Psoas muscle (tissue), 8 donors: ENCODE data around the gene FKBP3. TPM values are rescaled to one million over a fixed set of nuclear protein-coding genes. Genes with fewer than 3 reads are reported as not detected.

Source experiments
- ATAC-seq, 4 donors: fragments of 200-7000 bp; cut with Tn5 transposase; one replicate each; pipeline ENCODE4 v1.9.1; 2020; ENCODE audit warnings: moderate library complexity in 3 of 4, mild to moderate bottlenecking in 2 of 4
- DNase-seq, 2 donors: peaks; one replicate each; pipeline ENCODE4 v3.0.0-alpha.2; 2020
- H3K27ac ChIP-seq: fragments of 200-600 bp; one replicate; pipeline ENCODE4 v1.8.0; 2022
- H3K27me3 ChIP-seq, 3 donors: fragments of 200-600 bp in 1 of 3; one replicate each; pipeline versions ENCODE4 v1.6.1 to v1.8.0; 2013 to 2022; ENCODE audit warnings: low read length in 2 of 3, mild to moderate bottlenecking in 2 of 3, moderate library complexity in 1 of 3; ENCODE audit not compliant: insufficient read depth in 3 of 3
- H3K36me3 ChIP-seq, 2 donors: fragments of 200-600 bp in 1 of 2; one replicate each; pipeline versions ENCODE4 v1.6.1 to v1.8.0; 2013 to 2022; ENCODE audit warnings: low read depth in 1 of 2, mild to moderate bottlenecking in 1 of 2, moderate library complexity in 1 of 2; ENCODE audit not compliant: insufficient read depth in 1 of 2
- H3K4me1 ChIP-seq: fragments of 200-600 bp; one replicate; pipeline ENCODE4 v1.8.0; 2022
- H3K4me3 ChIP-seq: fragments of 200-600 bp; one replicate; pipeline ENCODE4 v1.8.0; 2022; ENCODE audit warnings: mild to moderate bottlenecking
- H3K9me3 ChIP-seq: fragments of 200-600 bp; one replicate; pipeline ENCODE4 v1.8.0; 2022
- CTCF ChIP-seq: fragments of 200-600 bp; IDR thresholded peaks from one replicate; pipeline ENCODE4 v1.8.0; 2022; ENCODE audit warnings: antibody characterized with exemption
- WGBS, 3 donors: extraction: QIAGEN DNeasy Blood & Tissue Kit; methylation state at CpG; one replicate each; pipeline versions ENCODE4 v1.1.6 to v1.1.7; 2013; 5-methylcytosine and 5-hydroxymethylcytosine counted together
- intact Hi-C, 2 donors: fragments of 100-400 bp; cut with DNase I; formaldehyde crosslinking; loops; one replicate each; pipeline versions ENCODE4 v1.11.0 to v1.14.2; 2022
- polyA plus RNA-seq, 3 donors: library from polyadenylated mRNA; stranded (reverse); fragments of 200-250 nt; gene quantifications; one replicate each; pipeline ENCODE4 v1.2.3, GENCODE V29; 2013
- total RNA-seq, 4 donors: library from RNA; stranded (reverse); fragmentation: NEBNext Ultra II Directional in 2 of 4; extraction: Animal tissue kit (Norgen Biotek cat#: 25700) in 2 of 4; gene quantifications; one replicate each; pipeline versions ENCODE4 v1.2.1 to v1.2.4, GENCODE V29; 2021 to 2023
- donor health status: healthy with polysubstance abuse.
- donor health status: DM: no; HTN: no; CAD: no; lungs with moderate emphysema.
- donor health status: Bipolar disorder and iron deficiency.
- donor health status: healthy.
- donor health status: DM: yes; HTN: yes; CAD: no.
- donor health status: DM: no; HTN: no; CAD: no.
- donor health status: DM: no; HTN: no; CAD: no.
- donor health status: DM: yes; HTN: yes; CAD: no.

Gene FKBP3
- total and polyA plus RNA-seq, 7 donors, result 132 to 346 (median 197) TPM

GRCh38 chr14:45169906-45170305 is 35.6 kb upstream of the FKBP3 start:
- Histone ChIP-seq H3K9me3 (no peaks in the 10 kb centered on the region), H3K27me3 (no peaks in the 10 kb centered on the region), H3K4me1 (no peaks in the 10 kb centered on the region), H3K4me3 (no peak overlapping the region), H3K27ac (no peak overlapping the region), H3K36me3 (peaks cover 0 to 34% of the 10 kb centered on the region in 2 donors)
- DNase-seq (no peak), ATAC-seq (no peak)
- TF ChIP-seq CTCF, result no peak
- intact Hi-C loops, result no loop called here

GRCh38 chr14:45156067-45156466 is 21.8 kb upstream of the FKBP3 start:
- Histone ChIP-seq H3K27ac (no peak overlapping the region), H3K4me3 (no peak overlapping the region), H3K36me3 (no peaks in the 10 kb centered on the region), H3K27me3 (no peaks in the 10 kb centered on the region), H3K4me1 (no peaks in the 10 kb centered on the region), H3K9me3 (no peaks in the 10 kb centered on the region)
- no peak for TF ChIP-seq CTCF
- intact Hi-C loops, result no loop called here
- DNase-seq, result no peak
- no peak for ATAC-seq

GRCh38 chr14:45150386-45150890 is 16.2 kb upstream of the FKBP3 start:
- H3K27ac ChIP-seq, result no peak overlapping the region
- H3K9me3 ChIP-seq, result no peaks in the 10 kb centered on the region
- intact Hi-C loops, result no loop called here
- 97 to 98% (median 97%) methylated on average over 4 of the region's 4 CpGs for WGBS, 3 donors
- H3K4me3 ChIP-seq, result no peak overlapping the region
- no peaks in the 10 kb centered on the region for H3K36me3 ChIP-seq
- no peak for ATAC-seq
- H3K4me1 ChIP-seq, result no peaks in the 10 kb centered on the region
- TF ChIP-seq CTCF, result no peak
- no peak for DNase-seq
- H3K27me3 ChIP-seq, result no peaks in the 10 kb centered on the region

GRCh38 chr14:45149602-45150001 is 15.3 kb upstream of the FKBP3 start:
- Histone ChIP-seq H3K36me3 (no peaks in the 10 kb centered on the region), H3K27me3 (no peaks in the 10 kb centered on the region), H3K4me1 (no peaks in the 10 kb centered on the region), H3K4me3 (no peak overlapping the region), H3K27ac (no peak overlapping the region), H3K9me3 (no peaks in the 10 kb centered on the region)
- ATAC-seq, result no peak
- no peak for DNase-seq
- intact Hi-C loops, result no loop called here
- 93 to 98% (median 95%) methylated on average over 3 of the region's 3 CpGs for WGBS, 3 donors
- TF ChIP-seq CTCF, result no peak

- no peak for ATAC-seq
- H3K9me3 ChIP-seq, result no peaks in the 10 kb centered on the region
- H3K27me3 ChIP-seq, result no peaks in the 10 kb centered on the region
- no peaks in the 10 kb centered on the region for H3K36me3 ChIP-seq
- no peak for TF ChIP-seq CTCF
- no peak overlapping the region for H3K27ac ChIP-seq
- no peak for DNase-seq
- intact Hi-C loops, result no loop called here
- no peak overlapping the region for H3K4me3 ChIP-seq
- WGBS, 3 donors, result 88 to 97% (median 93%) methylated on average over 3 of the region's 3 CpGs
- H3K4me1 ChIP-seq, result no peaks in the 10 kb centered on the region
Observed at GRCh38 chr14:45145214-45145613, 10.9 kb upstream of the FKBP3 start.
